ENCODE measurements around the gene ASB1.

The ASB1 gene

GRCh38 chr2:238501311-238501710 is 74.6 kb downstream of the ASB1 start:
- H3K4me3 ChIP-seq (ENCODE audit: low read length) = no peak overlapping the region
- DNase-seq (ENCODE audit: low read depth, low spot score) = no peak
